GM18951 (cell line): ENCODE results near the gene ANKLE1.
A peak's percentile ranks its signal among the peaks of the same experiment; 100 is the strongest.

Experiments used
- POLR2A ChIP-seq: IDR thresholded peaks from 4 replicates; pipeline ENCODE4 v1.6.1; 2011; ENCODE audit warnings: mild to moderate bottlenecking; ENCODE audit not compliant: insufficient read length, insufficient read depth; ENCODE audit errors: extremely low read depth
- in situ Hi-C: fragments of 300-500 bp; cut with MboI; formaldehyde crosslinking; loops from one replicate; pipeline ENCODE4 v1.12.0; 2022; ENCODE audit warnings: low sequenced_read_pairs, mixed read lengths, inconsistent platforms; ENCODE audit not compliant: unreplicated experiment

Gene ANKLE1, protein sequence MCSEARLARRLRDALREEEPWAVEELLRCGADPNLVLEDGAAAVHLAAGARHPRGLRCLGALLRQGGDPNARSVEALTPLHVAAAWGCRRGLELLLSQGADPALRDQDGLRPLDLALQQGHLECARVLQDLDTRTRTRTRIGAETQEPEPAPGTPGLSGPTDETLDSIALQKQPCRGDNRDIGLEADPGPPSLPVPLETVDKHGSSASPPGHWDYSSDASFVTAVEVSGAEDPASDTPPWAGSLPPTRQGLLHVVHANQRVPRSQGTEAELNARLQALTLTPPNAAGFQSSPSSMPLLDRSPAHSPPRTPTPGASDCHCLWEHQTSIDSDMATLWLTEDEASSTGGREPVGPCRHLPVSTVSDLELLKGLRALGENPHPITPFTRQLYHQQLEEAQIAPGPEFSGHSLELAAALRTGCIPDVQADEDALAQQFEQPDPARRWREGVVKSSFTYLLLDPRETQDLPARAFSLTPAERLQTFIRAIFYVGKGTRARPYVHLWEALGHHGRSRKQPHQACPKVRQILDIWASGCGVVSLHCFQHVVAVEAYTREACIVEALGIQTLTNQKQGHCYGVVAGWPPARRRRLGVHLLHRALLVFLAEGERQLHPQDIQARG

DNA sequence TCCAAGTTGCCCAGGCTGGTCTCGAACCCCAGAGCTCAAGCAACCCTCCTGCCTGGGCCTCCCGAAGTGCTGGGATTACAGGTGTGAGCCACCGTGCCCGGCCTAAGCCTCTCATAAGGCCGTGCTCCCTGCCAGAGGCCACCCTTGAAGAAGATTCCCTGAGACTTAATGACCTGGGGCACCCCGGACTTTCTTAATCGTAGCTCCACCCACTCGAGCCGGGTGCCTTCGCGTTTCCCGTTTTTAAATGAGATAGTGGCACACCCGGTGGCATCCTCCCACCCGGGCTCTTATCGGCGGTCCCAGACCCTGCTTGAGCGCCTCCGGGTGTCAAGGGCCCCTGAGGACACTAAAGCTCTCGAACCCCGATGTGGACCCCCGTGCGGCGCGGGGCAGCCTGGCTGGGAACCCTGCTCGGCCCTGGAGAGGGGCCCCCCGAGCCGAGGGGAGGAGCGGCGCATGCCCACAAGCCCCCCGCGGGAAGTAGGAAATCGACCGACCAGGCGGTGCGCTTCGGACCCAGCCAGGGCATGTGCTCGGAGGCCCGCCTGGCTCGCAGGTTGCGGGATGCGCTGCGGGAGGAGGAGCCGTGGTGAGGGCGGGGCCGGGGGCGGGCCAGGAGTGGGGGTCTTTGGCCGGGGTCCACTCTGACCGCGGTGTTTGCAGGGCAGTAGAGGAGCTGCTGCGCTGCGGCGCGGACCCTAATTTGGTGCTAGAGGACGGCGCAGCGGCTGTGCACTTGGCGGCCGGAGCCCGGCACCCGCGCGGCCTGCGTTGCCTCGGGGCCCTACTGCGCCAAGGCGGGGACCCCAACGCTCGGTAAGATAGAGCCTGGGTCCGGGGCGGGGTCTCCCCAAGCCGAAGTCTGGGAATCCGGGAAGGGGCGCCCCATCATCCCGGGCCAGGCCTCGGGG is at the start of gene ANKLE1:
Gene ANKLE1, plus strand, starts transcription at position 511 of the 914 bp plus-strand sequence. Its CDS starts 20 bp downstream, at position 531.
- TF ChIP-seq POLR2A: peak; percentile 44
- in situ Hi-C loops: no loop called here

DNA sequence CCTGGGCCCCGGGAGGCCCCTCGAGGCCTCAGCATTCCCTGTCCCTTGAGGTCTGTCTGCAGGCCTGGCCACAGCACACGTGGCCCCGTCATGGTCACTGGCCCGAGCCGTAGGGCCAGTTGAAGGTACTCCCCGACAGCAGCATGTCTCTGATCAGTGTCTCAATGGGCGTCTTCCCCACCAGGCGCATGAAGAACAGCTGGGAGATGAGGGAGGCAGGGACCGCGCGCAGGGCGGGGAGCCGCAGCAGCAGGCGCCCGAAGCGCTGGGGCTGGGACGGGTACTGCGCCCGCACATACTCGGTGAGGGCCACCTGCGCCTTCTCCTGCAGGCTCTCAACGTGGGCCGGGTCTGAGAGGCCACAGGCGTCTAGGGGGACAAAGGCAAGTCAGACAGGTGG is 49.4 kb upstream of the ANKLE1 start:
- in situ Hi-C loops: no loop called here

DNA sequence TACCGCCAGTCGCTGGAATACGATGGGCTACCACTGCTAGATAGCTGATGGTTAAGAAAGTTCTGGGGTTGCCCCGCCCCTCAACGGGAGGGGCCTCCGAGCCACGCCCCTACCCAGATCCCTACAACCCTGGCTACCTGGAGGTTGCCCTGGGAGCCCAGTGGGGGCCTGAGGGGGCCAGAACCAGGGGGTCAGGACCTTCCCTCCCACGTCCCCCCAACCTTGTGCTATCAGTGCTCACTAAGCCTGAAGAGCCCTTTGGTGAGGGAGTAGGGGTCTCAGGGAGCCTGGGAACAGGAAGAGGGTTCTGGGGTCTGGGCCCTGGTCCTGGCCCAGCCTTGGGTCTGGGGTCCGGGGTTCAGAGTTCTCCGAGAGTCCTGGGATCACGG is 46.8 kb upstream of the ANKLE1 start:
- in situ Hi-C loops: no loop called here
- peak; percentile 29 for TF ChIP-seq POLR2A

More for the DNA sequence above, 49.4 kb upstream of the ANKLE1 start:
- TF ChIP-seq POLR2A: no peak

GRCh38 chr19:17235300-17235970 is 46.3 kb upstream of the ANKLE1 start:
- in situ Hi-C loops: no loop called here
- TF ChIP-seq POLR2A: no peak

GRCh38 chr19:17235971-17236777 is 45.5 kb upstream of the ANKLE1 start:
- in situ Hi-C loops: no loop called here
- peak; percentile 44 for TF ChIP-seq POLR2A

DNA sequence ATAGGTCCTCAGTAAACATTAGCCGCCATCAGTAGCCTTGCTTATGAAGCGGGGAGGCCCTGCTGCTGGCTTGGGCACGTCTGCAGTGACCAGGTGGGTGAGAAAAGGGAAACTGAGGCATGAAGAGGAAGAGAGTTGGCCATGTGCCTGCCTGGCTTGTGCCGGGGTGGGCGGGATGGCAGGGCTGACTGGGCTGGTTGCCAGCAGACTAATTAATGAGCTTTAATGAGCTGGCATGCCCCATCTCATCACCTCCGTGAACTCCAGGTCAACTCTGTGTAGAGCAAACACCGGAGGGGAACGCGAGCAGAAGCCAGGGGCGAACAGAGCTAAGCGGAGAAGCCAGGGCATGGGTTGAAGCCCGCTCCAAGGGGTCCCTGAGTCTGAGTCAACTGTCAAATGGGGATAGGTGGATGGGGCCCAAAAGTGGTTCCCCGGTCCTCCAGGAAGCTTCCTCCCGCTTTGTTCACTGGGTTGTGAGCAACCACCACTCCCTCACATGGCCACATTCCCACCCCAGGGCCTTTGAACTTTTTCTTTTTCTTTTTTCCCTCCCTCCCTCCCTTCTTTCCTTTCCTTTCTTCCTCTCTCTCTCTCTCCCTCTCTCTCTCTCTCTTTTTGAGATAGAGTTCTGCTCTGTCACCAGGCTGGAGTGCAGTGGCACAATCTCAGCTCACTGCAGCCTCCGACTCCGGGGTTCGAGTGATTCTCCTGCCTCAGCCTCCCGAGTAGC is 44.7 kb upstream of the ANKLE1 start:
- in situ Hi-C loops: no loop called here

GRCh38 chr19:17237747-17238706 is 43.7 kb upstream of the ANKLE1 start:
- in situ Hi-C loops: no loop called here
- TF ChIP-seq POLR2A: no peak

More for the DNA sequence above, 44.7 kb upstream of the ANKLE1 start:
- TF ChIP-seq POLR2A: no peak

DNA sequence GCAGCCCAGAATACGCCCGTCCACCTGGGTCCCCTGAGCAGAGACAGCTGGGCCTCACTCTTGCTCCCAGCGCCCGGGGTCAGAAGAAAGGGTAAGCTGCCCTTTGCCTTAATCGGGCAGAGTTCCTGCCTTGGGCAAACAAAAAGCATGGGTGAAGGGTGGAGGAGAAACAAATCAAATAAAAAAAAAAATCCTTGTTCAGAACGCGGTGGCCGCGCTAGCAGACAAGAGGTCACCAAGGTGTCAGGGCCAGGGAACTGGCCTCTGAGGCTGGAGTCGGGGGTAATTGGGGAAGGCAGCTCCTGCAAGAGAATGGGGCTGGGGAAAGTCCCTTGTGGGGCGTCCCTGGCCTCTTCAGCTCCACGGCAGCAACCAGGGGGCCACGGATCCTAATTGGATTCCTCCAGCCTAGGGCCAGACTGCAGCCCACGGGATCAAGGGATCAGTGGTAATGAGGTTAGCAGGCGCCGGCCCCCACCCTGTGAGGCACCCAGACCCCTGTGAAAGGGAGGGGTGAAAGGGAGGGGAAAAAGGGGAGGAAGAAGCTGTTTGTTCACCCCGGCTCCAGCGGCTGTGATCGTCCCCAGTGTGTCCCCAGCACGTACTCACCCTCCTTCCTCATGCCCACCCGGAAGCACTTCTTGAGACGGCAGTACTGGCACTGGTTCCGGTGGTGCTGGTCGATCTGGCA is 41.5 kb upstream of the ANKLE1 start:
- in situ Hi-C loops: no loop called here
- TF ChIP-seq POLR2A: no peak

DNA sequence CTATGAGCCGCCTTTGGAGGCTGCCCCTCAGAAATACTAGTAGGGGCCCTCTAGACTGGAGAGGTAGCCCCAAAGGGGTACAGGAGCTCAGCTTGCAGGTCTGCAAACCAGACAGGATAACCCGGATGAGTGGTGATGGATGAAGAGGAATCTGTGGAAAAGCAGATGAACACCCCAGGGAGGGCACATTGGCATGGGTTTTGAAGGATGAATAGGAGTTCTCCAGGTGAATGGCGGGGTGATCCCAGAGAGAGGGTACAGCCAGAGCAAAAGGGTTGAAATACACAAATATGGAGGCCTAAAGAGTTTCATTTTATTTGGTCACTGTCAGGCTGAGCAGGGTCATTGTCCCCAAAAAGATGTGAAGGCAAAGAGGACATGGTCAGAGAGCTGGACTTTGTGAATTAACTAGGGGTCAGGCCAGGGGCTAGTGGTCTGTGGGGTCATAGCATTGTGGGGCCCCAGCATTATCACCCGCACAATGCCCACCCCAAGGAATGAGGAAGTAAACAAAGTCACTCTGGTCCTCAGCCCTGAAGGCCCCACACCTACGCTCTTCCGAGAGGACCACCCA is 40.8 kb upstream of the ANKLE1 start:
- in situ Hi-C loops: no loop called here
- TF ChIP-seq POLR2A: no peak
